ENCODE results near the gene REX1BD.
A peak's percentile ranks its signal among the peaks of the same experiment; 100 is the strongest.

Gene REX1BD

DNA sequence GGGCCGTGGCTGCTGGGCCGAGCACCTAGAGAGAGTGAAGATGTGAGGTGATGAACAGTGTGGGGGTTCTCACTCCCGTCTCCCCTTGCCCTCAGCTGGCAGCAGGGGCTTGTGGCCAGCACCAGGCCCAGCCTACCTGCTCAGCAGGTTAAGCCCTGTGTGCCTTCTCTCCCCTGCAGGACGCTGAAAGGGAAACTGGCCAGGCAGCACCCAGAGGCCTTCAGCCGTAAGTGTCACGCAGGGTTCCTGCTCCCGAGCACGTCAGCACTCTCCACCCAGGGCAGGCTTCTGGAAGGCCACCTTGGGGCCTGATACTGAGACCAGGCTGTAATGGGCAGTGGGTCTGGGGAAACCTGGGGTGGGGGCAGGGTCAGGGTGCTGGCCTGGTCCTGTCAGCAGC is 21.6 kb upstream of the REX1BD start:
- no peaks in the 10 kb centered on the region for H3K9me3 ChIP-seq (ENCODE audit: control insufficient read depth, low read length)

DNA sequence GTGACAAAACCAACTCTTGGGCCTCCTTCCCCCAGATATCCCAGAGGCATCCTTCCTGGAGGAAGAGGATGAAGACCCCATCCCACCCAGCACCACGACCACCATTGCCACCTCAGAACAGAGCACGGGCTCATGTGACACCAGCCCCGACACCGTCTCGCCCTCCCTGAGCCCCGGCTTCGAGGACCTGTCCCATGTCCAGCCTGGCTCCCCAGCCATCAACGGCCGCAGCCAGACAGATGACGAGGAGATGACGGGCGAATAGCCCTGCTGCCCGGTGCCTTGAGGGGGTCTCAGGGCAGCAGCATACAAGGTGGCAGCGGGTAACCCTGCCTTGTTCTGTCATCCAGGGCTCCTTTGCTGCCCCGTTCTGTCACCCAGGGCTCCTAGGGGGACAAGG is 20.2 kb upstream of the REX1BD start:
- Histone ChIP-seq H3K9me3 (ENCODE audit: control insufficient read depth, low read length) (no peaks in the 10 kb centered on the region), H3K36me3 (ENCODE audit: control insufficient read depth, insufficient read depth, low read length) (no peaks in the 10 kb centered on the region), H2AFZ (no peak overlapping the region), H3K79me2 (peaks cover 15% of the 10 kb centered on the region), H3K27ac (no peak overlapping the region), H3K4me1 (peaks cover 17% of the 10 kb centered on the region), H3K4me3 (ENCODE audit: low read depth, low read length) (no peak overlapping the region), H3K4me2 (ENCODE audit: low read length) (no peak overlapping the region), H3K27me3 (ENCODE audit: control insufficient read depth, insufficient read depth, low read length) (no peaks in the 10 kb centered on the region), H3K9ac (no peak overlapping the region)
- TF ChIP-seq, protein P1, sequence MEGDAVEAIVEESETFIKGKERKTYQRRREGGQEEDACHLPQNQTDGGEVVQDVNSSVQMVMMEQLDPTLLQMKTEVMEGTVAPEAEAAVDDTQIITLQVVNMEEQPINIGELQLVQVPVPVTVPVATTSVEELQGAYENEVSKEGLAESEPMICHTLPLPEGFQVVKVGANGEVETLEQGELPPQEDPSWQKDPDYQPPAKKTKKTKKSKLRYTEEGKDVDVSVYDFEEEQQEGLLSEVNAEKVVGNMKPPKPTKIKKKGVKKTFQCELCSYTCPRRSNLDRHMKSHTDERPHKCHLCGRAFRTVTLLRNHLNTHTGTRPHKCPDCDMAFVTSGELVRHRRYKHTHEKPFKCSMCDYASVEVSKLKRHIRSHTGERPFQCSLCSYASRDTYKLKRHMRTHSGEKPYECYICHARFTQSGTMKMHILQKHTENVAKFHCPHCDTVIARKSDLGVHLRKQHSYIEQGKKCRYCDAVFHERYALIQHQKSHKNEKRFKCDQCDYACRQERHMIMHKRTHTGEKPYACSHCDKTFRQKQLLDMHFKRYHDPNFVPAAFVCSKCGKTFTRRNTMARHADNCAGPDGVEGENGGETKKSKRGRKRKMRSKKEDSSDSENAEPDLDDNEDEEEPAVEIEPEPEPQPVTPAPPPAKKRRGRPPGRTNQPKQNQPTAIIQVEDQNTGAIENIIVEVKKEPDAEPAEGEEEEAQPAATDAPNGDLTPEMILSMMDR (IDR thresholded peaks at IDR 0.05): no peak

More for the DNA sequence above, 21.6 kb upstream of the REX1BD start:
- no peak overlapping the region for H2AFZ ChIP-seq
- TF ChIP-seq, protein P1 (IDR thresholded peaks at IDR 0.05): no peak
- no peak overlapping the region for H3K9ac ChIP-seq
- H3K79me2 ChIP-seq: peaks cover 2% of the 10 kb centered on the region
- no peak overlapping the region for H3K4me3 ChIP-seq (ENCODE audit: low read depth, low read length)
- H3K27me3 ChIP-seq (ENCODE audit: control insufficient read depth, insufficient read depth, low read length): no peaks in the 10 kb centered on the region
- H3K4me1 ChIP-seq: peaks cover 6% of the 10 kb centered on the region
- H3K27ac ChIP-seq: no peak overlapping the region
- H3K36me3 ChIP-seq (ENCODE audit: control insufficient read depth, insufficient read depth, low read length): no peaks in the 10 kb centered on the region
- no peak overlapping the region for H3K4me2 ChIP-seq (ENCODE audit: low read length)

DNA sequence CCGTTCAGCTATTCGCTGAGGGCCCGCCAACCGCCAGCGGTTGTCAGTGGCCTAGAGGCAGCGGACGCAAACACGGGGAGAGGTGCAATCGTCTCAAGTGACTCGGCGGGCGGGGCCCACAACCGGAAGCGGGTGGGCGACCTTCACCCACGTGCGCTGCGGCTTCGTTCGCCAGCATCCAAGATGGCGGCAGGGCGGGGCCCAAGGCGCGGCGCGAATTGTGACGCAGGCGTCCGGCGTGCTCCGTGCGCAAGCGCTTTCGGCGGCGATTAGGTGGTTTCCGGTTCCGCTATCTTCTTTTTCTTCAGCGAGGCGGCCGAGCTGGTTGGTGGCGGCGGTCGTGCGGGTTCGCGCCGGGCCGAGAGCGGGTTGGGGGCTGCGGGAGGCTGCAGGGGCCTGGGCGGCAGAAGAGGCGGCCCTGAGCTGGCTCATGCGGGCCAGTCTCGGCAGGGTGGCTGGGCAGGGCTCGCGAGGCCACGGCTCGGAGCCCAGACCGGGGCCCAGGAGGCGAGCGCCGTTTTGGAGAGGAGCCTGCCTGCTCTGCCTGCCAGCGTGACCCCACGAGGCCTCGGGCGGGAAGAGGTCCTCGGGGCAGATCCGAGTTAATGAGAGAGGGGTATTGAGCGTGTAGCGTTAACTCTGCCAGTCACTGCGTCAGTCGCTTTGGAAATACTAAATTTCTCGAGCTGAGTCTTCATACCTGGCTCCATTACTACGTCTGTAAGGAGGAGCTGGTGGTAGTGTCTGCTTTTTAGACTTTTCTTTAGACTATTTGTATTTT is 16.8 kb upstream of the REX1BD start, which contains the start of gene UBA52:
UBA52 (plus strand) TSS at position 294 of the 781 bp plus-strand sequence. CDS start 1,444 bp downstream, outside the sequence.
- Histone ChIP-seq H3K27ac (peak within 1 kb of the TSS; percentile 90), H3K4me2 (ENCODE audit: low read length) (peak within 1 kb of the TSS; percentile 80), H2AFZ (peak within 1 kb of the TSS; percentile 97), H3K4me1 (peaks cover 20% of the 10 kb centered on the region), H3K9me3 (ENCODE audit: control insufficient read depth, low read length) (no peaks in the 10 kb centered on the region), H3K9ac (peak within 1 kb of the TSS; percentile 73), H3K79me2 (peaks cover 16% of the 10 kb centered on the region), H3K27me3 (ENCODE audit: control insufficient read depth, insufficient read depth, low read length) (no peaks in the 10 kb centered on the region), H3K4me3 (ENCODE audit: low read depth, low read length) (peak within 1 kb of the TSS; percentile 90), H3K36me3 (ENCODE audit: control insufficient read depth, insufficient read depth, low read length) (no peaks in the 10 kb centered on the region)
- TF ChIP-seq, protein P1 (IDR thresholded peaks at IDR 0.05): no peak

DNA sequence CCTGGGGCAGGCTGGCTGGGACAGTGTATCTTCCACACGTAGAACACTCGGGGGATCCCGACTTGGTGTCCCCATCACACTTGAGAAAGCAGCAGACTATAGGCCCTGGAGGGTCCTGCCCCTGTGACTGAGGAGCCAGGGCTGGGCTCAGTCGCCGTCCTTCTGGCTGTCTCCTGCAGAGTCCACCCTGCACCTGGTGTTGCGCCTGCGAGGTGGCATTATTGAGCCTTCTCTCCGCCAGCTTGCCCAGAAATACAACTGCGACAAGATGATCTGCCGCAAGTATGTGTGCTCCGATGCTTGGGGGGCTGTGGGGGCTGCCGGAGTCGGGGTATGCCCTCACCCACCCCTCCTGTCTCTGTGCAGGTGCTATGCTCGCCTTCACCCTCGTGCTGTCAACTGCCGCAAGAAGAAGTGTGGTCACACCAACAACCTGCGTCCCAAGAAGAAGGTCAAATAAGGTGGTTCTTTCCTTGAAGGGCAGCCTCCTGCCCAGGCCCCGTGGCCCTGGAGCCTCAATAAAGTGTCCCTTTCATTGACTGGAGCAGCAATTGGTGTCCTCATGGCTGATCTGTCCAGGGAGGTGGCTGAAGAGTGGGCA is 13.8 kb upstream of the REX1BD start:
- Histone ChIP-seq H3K4me3 (ENCODE audit: low read depth, low read length) (no peak overlapping the region), H3K4me1 (peaks cover 20% of the 10 kb centered on the region), H3K36me3 (ENCODE audit: control insufficient read depth, insufficient read depth, low read length) (no peaks in the 10 kb centered on the region), H3K9me3 (ENCODE audit: control insufficient read depth, low read length) (no peaks in the 10 kb centered on the region), H3K4me2 (ENCODE audit: low read length) (no peak overlapping the region), H2AFZ (no peak overlapping the region), H3K27ac (no peak overlapping the region), H3K9ac (no peak overlapping the region), H3K27me3 (ENCODE audit: control insufficient read depth, insufficient read depth, low read length) (no peaks in the 10 kb centered on the region), H3K79me2 (peaks cover 16% of the 10 kb centered on the region)
- TF ChIP-seq, protein P1 (IDR thresholded peaks at IDR 0.05): no peak
